ENCODE results near the gene CIB4. TPM values are rescaled to one million over a fixed set of nuclear protein-coding genes. Genes with fewer than 3 reads are reported as not detected.

The CIB4 gene
- total and polyA plus RNA-seq, 2 of the 4 experiments (the other 2 are of a cell fraction), result not detected

GRCh38 chr2:26631401-26632170 lies 9.6 kb downstream of the CIB4 start:
- no peak overlapping the region for H2BK120ac ChIP-seq (ENCODE audit: low read depth, low read length)
- no peak overlapping the region for H3K27ac ChIP-seq (ENCODE audit: insufficient read depth, low read length)
- H3K4ac ChIP-seq (ENCODE audit: low read depth, low read length), result no peak overlapping the region
- no peak for DNase-seq
- no peak overlapping the region for H4K91ac ChIP-seq (ENCODE audit: insufficient read depth, low read depth, low read length)
- H4K20me1 ChIP-seq (ENCODE audit: insufficient read depth, low read length), result no peaks in the 10 kb centered on the region
- intact Hi-C loops (cut with micrococcal nuclease) (no loop called here), in situ Hi-C loops (cut with MboI; ENCODE audit: low sequenced_read_pairs) (no loop called here), dilution Hi-C loops (cut with HindIII; ENCODE audit: low sequenced_read_pairs, unreplicated experiment) (no loop called here)
- no peak overlapping the region for H3K23ac ChIP-seq (ENCODE audit: low read depth, low read length)
- no TSS peak for BruUV-seq (replicated peaks)
- H4K8ac ChIP-seq (ENCODE audit: low read depth in 2 of 2, low read length in 2 of 2), result no peak overlapping the region
- TF ChIP-seq RFX5 (IDR thresholded peaks at IDR 0.05; ENCODE audit: low read depth, low read length) (no peak), USF2 (IDR thresholded peaks at IDR 0.05; ENCODE audit: low read depth, low read length) (no peak), MXI1 (IDR thresholded peaks at IDR 0.05; ENCODE audit: borderline replicate concordance, low read depth, low read length) (no peak), CEBPB (IDR thresholded peaks at IDR 0.05; ENCODE audit: low read depth, low read length) (no peak), RCOR1 (IDR thresholded peaks at IDR 0.05; ENCODE audit: insufficient replicate concordance, low read length) (no peak), CHD1 (IDR thresholded peaks at IDR 0.05; ENCODE audit: low read depth, low read length) (no peak), RAD21 (IDR thresholded peaks at IDR 0.05; ENCODE audit: low read length) (no peak), CTCF (conservative IDR thresholded peaks at IDR 0.05; ENCODE audit: low read depth, low read length) (no peak), MAZ (IDR thresholded peaks at IDR 0.05; ENCODE audit: borderline replicate concordance, low read depth, low read length) (no peak), FOS (IDR thresholded peaks at IDR 0.05; ENCODE audit: low read depth, low read length) (no peak), POLR2A (IDR thresholded peaks at IDR 0.05; ENCODE audit: low read depth, low read length) (no peak), MAFK (IDR thresholded peaks at IDR 0.05; ENCODE audit: low read depth, low read length) (no peak), ELK1 (IDR thresholded peaks at IDR 0.05; ENCODE audit: borderline replicate concordance, low read depth, low read length) (no peak)
- H3K9me1 ChIP-seq (ENCODE audit: insufficient read depth, low read length), result no peaks in the 10 kb centered on the region
- WGBS, 2 experiments (ENCODE audit: extremely low coverage in 2 of 2, insufficient read length in 1 of 2), result no CpG with 5 or more reads among the region's 13 CpGs
- no peaks in the 10 kb centered on the region for H3K4me1 ChIP-seq (ENCODE audit: control insufficient read depth, insufficient read depth, low read length)
- H2AK9ac ChIP-seq (replicated peaks; ENCODE audit: low read depth, low read length, poor library complexity), result no peak overlapping the region
- H3K79me1 ChIP-seq (ENCODE audit: low read depth in 1 of 2, low read length in 2 of 2), result no peaks in the 10 kb centered on the region
- H3K14ac ChIP-seq (replicated peaks; ENCODE audit: low read depth, low read length), result no peak overlapping the region
- ATAC-seq (ENCODE audit: low read depth), result no peak
- H2BK20ac ChIP-seq (ENCODE audit: low read depth, low read length), result no peak overlapping the region
- ChIA-PET POLR2A (ENCODE audit: unreplicated experiment) (no interaction called here), CTCF (no interaction called here)
- H3K4me2 ChIP-seq (ENCODE audit: low read depth, low read length), result no peak overlapping the region
- H3K4me3 ChIP-seq (ENCODE audit: insufficient read depth, low read depth, low read length), result no peak overlapping the region
- no peak overlapping the region for H2AK5ac ChIP-seq (ENCODE audit: low read depth, low read length)
- peaks cover 45% of the 10 kb centered on the region for H3K27me3 ChIP-seq (ENCODE audit: control insufficient read depth, insufficient read depth, low read length)
- H3K36me3 ChIP-seq (ENCODE audit: control insufficient read depth, insufficient read depth, low read length), result no peaks in the 10 kb centered on the region
- no peak overlapping the region for H3K9ac ChIP-seq (ENCODE audit: low read depth, low read length)
- H2AFZ ChIP-seq (replicated peaks; ENCODE audit: low read length, poor library complexity), result no peak overlapping the region
- no peak overlapping the region for H4K5ac ChIP-seq (ENCODE audit: low read depth, low read length)
- H2BK5ac ChIP-seq (ENCODE audit: low read depth, low read length, poor library complexity, severe bottlenecking), result no peak overlapping the region
- no peak overlapping the region for H3K56ac ChIP-seq (ENCODE audit: extremely low read depth, insufficient read depth, low read length)
- no peaks in the 10 kb centered on the region for H3K9me3 ChIP-seq (ENCODE audit: control insufficient read depth, insufficient read depth, low read length)
- no peak overlapping the region for H2BK15ac ChIP-seq (ENCODE audit: low read depth, low read length)
- no peak overlapping the region for H3K18ac ChIP-seq (ENCODE audit: low read depth, low read length)

Data from IMR-90 (cell line).